ENCODE data around the gene TLE5.

- TF ChIP-seq CTCF (optimal IDR thresholded peaks at IDR 0.05 in 1 of 3, IDR thresholded peaks at IDR 0.05 in 1 of 3, conservative IDR thresholded peaks at IDR 0.05 in 1 of 3; ENCODE audit: extremely low read depth in 1 of 3, insufficient read depth in 2 of 3, low read length in 3 of 3) = no peak
- TF ChIP-seq EZH2 (IDR thresholded peaks at IDR 0.05; ENCODE audit: low read length) = no peak
Observed at GRCh38 chr19:3100331-3100730, 38.0 kb upstream of the TLE5 start.

Measured in keratinocyte (primary cell).